ENCODE results near the gene MAP3K7CL.

MAP3K7CL gene

GRCh38 chr21:29168891-29169315, 38.5 kb downstream of the MAP3K7CL start:
- DNase-seq (ENCODE audit: low read depth) = peak; percentile 47

- DNase-seq (ENCODE audit: low read depth) = no peak
These were observed 40.5 kb downstream of the MAP3K7CL start for GRCh38 chr21:29170944-29171343.

DNA sequence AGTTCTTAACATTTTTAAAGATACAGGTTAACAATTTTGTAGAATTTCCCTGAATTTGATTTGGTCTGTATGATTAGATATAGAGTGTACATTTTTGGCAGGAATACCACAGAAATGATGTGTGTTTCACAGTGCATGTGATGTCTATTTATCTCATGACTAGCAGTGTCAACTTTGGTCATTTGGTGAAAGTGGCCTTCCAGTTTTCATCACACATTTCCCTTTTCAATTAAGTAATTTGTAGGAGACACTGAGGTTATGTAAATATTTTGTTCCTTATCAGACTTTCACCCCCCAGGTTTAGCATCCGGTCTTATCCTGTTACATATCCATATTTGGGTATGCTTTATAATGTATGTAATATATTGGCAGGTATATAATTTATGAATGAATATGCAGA, 41.8 kb downstream of the MAP3K7CL start:
- DNase-seq (ENCODE audit: low read depth) = no peak

GRCh38 chr21:29174607-29175013, 44.2 kb downstream of the MAP3K7CL start:
- no peak for DNase-seq (ENCODE audit: low read depth)

- DNase-seq (ENCODE audit: low read depth) = no peak
These were observed 45.1 kb downstream of the MAP3K7CL start for GRCh38 chr21:29175408-29176134.

GRCh38 chr21:29176471-29177120, 46.2 kb downstream of the MAP3K7CL start:
- no peak for DNase-seq (ENCODE audit: low read depth)

DNA sequence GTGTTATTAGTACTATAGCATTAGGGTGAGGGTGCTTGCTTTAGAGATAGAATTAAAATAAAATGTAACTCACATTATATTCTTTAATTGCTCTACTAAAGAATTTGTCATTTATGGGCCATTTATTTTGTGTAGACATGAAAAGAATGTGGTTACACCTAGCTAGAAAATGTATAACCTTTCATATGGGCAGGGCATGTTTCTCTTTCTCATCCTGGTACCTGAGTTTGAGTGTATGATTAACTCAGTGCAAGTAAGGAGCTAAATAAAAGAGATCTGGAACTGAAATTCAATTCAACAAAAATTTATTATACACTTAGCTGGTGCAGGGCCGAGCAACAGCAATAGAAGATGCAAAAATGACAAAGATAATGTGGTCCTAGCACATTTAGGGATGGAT, 47.4 kb downstream of the MAP3K7CL start:
- DNase-seq (ENCODE audit: low read depth) = no peak

GRCh38 chr21:29178926-29179325, 48.5 kb downstream of the MAP3K7CL start:
- no peak for DNase-seq (ENCODE audit: low read depth)

DNA sequence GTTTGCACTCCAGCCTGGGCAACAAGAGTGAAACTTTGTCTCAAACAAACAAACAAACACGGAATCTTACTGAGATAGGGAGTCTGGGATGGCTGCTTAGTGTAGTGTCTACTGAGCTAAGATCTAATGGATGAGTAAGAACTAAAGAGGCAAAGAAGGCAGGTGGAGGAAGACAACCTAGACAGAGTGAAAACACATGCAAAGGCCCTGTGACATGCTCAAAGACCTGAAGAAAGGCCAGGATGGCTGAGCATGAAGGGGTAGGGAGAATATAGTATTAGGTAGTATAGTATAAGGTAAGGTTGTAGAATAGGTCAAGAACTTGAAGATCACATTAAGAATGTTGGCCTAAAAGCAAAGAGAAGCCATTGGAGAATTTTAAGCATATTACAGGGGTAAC, 49.1 kb downstream of the MAP3K7CL start:
- DNase-seq (ENCODE audit: low read depth) = no peak

- peak; percentile 93 for DNase-seq (ENCODE audit: low read depth)
These were observed 51.5 kb downstream of the MAP3K7CL start for GRCh38 chr21:29181799-29182470.

DNA sequence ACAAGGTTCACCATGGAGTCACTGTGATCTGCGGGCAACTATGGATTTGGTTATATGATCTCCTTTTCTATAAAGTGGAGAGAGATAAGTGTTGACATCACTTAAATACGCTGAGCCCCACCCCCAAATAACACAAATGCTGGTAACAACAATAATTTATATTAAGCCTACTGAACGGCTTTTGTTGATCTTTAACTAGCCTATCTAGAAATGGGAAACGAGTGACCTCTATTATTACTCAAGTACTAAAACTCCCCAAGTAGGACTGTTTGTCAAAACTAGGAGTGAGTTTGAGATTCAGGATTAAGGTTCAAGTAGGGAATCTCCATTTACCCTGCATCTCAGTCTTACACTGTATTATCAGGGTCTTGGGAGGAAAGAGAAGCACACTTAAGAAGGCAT, 52.2 kb downstream of the MAP3K7CL start:
- DNase-seq (ENCODE audit: low read depth) = peak; percentile 40

- no peak for DNase-seq (ENCODE audit: low read depth)
These were observed 53.6 kb downstream of the MAP3K7CL start for GRCh38 chr21:29184037-29184436.

GRCh38 chr21:29185172-29185571, 54.7 kb downstream of the MAP3K7CL start:
- no peak for DNase-seq (ENCODE audit: low read depth)

DNA sequence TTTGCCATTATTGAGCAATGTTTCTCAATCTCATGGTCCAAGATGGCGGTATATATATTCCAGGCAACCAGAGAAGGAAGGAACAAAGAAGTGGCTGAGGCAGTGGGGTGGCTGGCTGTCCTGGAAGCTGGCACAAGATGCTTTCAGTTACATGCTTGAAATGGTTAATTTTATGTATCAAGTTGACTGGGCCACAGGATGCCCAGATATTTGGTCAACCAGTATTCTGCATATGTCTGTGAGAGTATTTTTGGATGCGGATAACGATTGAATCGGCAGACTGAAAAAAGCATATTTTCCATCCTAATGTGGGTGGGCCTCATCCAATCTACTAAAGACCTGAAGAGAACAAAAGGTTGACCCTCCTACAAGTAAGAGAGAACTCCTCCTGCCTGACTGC, 55.2 kb downstream of the MAP3K7CL start:
- DNase-seq (ENCODE audit: low read depth) = no peak

GRCh38 chr21:29186246-29186645, 55.8 kb downstream of the MAP3K7CL start:
- peak; percentile 38 for DNase-seq (ENCODE audit: low read depth)

GRCh38 chr21:29187944-29188343, 57.5 kb downstream of the MAP3K7CL start:
- DNase-seq (ENCODE audit: low read depth) = peak; percentile 94

GRCh38 chr21:29189353-29189752, 58.9 kb downstream of the MAP3K7CL start:
- DNase-seq (ENCODE audit: low read depth) = peak; percentile 53

- peak; percentile 33 for DNase-seq (ENCODE audit: low read depth)
These were observed 60.5 kb downstream of the MAP3K7CL start for GRCh38 chr21:29190923-29191331.

DNA sequence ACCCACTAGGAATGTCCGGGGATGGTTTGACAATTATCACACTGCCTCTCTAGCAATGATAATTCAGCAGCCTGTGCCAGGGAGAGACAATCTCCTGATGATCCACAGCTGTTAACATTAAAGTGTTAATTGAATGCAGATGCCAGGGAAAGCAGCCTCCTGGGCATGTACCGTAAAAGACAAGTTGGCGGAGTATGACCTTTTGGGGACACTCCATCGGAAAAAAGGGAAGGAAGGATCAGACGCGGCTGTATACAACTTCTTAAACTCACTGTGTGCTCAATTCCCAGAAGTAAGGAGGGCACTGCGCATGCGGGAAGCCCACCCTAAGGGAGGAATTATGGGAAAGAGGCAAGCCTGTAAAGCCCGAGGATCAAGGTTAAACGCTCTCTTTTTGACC, 62.6 kb downstream of the MAP3K7CL start:
- DNase-seq (ENCODE audit: low read depth) = no peak

- no peak for DNase-seq (ENCODE audit: low read depth)
These were observed 63.5 kb downstream of the MAP3K7CL start for GRCh38 chr21:29193901-29194300.

DNA sequence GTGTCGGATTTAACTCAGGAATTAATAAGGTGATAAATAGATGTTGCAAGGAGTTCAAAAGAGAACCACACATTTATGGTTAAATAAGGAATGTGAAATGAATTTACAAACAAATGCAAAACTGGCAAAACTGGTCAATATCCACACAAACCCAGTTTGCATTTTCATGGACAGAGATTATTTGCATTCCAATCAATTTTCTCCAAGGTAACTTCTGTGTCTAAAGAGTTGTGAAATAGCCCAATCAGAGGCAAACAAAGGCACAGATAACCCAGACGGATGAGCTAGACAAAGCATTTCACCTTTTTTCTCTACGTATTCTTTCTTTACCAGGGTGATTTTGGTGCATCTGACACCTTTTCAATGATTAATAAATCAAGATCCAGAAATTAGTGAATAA, 63.9 kb downstream of the MAP3K7CL start:
- DNase-seq (ENCODE audit: low read depth) = no peak

DNA sequence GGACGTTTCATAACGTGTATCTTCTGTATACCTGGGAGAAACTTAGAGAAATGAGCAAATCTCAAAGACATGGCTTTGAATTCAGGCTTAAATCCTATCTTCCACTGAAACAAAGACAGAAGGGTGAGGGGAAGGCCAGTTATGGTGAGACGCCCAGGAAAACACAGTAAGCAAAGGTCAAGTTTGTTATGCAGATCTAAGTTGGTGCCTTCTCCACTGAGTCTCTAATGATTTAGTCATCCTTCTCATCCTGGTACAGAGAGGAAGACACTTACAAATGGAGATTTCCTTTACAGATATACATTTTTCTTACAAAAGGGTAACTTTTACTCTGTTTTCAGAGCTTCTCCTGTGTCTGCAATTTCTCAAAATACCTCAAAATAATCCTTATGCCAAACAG, 64.4 kb downstream of the MAP3K7CL start:
- peak; percentile 76 for DNase-seq (ENCODE audit: low read depth)

- DNase-seq (ENCODE audit: low read depth) = peak; percentile 98
These were observed 65.7 kb downstream of the MAP3K7CL start for GRCh38 chr21:29195981-29196669.
